Activated CD4-positive, alpha-beta T cell treated with anti-CD3 and anti-CD28 coated beads, Interleukin-2, amount 50 U/mL, for 24 hours (primary cell): ENCODE data around the gene AR.
"Not testable (repeated sequence)": the region's sequence is repeated elsewhere in the genome, so short reads cannot be mapped to it uniquely, and the experiment has no call there.

ENCODE experiments used
- DNase-seq, 2 donors: peaks; one replicate each; pipeline ENCODE4 v3.0.0-alpha.2; 2020; ENCODE audit warnings: low read depth in 1 of 2, low spot score in 1 of 2

AR gene

GRCh38 chrX:67636532-67636931, 92.7 kb downstream of the AR start:
- DNase-seq = no peak

- not testable (repeated sequence) for DNase-seq
Observed at GRCh38 chrX:67637293-67637692, 93.5 kb downstream of the AR start.

- no peak for DNase-seq
Observed at GRCh38 chrX:67648361-67648760, 104.5 kb downstream of the AR start.

- DNase-seq = no peak
Observed at GRCh38 chrX:67651437-67652142, 107.8 kb downstream of the AR start.

- DNase-seq = no peak
Observed at GRCh38 chrX:67652543-67652942, 108.7 kb downstream of the AR start.

GRCh38 chrX:67654301-67654700, 110.5 kb downstream of the AR start:
- DNase-seq = no peak

- no peak for DNase-seq
Observed at GRCh38 chrX:67665583-67665982, 121.8 kb downstream of the AR start.

GRCh38 chrX:67670717-67671116, 126.9 kb downstream of the AR start:
- not testable (repeated sequence) for DNase-seq

- DNase-seq = no peak
Observed at GRCh38 chrX:67673741-67674274, 130.0 kb downstream of the AR start.

GRCh38 chrX:67674741-67675140, 130.9 kb downstream of the AR start:
- no peak for DNase-seq

- DNase-seq = no peak
Observed at GRCh38 chrX:67684136-67684535, 140.3 kb downstream of the AR start.

GRCh38 chrX:67692246-67692645, 148.4 kb downstream of the AR start:
- no peak for DNase-seq

- DNase-seq = no peak
Observed at GRCh38 chrX:67693928-67694327, 150.1 kb downstream of the AR start.

- no peak for DNase-seq
Observed at GRCh38 chrX:67697452-67697851, 153.6 kb downstream of the AR start.

GRCh38 chrX:67700602-67701001, 156.8 kb downstream of the AR start:
- DNase-seq = no peak

GRCh38 chrX:67714004-67714403, 170.2 kb downstream of the AR start:
- DNase-seq = no peak

GRCh38 chrX:67717571-67717970, 173.8 kb downstream of the AR start:
- DNase-seq = no peak

- DNase-seq = no peak
Observed at GRCh38 chrX:67718926-67719325, 175.1 kb downstream of the AR start.

- DNase-seq = no peak
Observed at GRCh38 chrX:67720344-67720743, 176.5 kb downstream of the AR start.

- no peak for DNase-seq
Observed at GRCh38 chrX:67721321-67721720, 177.5 kb downstream of the AR start.

GRCh38 chrX:67723580-67724351, 179.9 kb downstream of the AR start:
- DNase-seq = no peak

- DNase-seq = no peak
Observed at GRCh38 chrX:67724359-67725110, 180.7 kb downstream of the AR start.
